Activated T-helper 1 cell treated with anti-CD3 and anti-CD28 coated beads, Interleukin-2, amount 50 U/mL, for 16 hours (primary cell): ENCODE measurements around the gene SEC24A.
"Not testable (repeated sequence)": the region's sequence is repeated elsewhere in the genome, so short reads cannot be mapped to it uniquely, and the experiment has no call there.

Source experiments
- DNase-seq, 2 donors: peaks; one replicate each; pipeline ENCODE4 v3.0.0-alpha.2; 2020; ENCODE audit warnings: low read depth in 1 of 2, low spot score in 1 of 2

SEC24A gene

DNA sequence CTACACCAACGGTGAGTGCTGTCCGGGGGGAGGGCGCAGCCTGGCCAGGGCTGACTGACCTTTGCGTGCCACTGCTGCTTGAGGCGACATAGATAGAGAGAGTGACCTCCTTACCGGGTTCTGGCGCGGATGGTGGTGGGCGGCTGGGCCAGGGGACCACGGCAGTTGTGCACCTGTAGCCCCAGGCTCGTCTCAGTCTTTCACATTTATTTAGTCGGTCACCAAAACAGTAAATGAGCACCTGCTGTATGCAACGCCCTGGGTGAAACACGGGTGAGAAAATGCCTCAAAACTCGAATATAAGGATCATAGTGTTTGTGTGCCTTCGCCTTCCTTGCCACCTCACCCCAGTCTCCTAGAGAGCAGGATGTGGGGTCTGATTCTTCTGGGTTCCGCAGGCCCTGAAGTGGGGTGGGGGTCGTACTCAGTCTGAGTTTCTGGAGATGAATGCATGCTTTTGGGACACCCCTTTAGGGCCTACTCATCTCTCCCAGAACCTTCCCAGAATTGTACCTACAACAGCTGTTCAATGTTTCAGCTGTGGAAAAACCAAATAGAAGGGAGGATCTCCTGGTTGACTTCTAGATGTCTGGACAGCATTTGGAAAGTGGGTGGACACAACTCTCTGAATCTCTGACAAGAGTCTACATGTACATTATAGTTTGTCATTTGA lies 714 bp downstream of the SEC24A start:
- DNase-seq = no peak

DNA sequence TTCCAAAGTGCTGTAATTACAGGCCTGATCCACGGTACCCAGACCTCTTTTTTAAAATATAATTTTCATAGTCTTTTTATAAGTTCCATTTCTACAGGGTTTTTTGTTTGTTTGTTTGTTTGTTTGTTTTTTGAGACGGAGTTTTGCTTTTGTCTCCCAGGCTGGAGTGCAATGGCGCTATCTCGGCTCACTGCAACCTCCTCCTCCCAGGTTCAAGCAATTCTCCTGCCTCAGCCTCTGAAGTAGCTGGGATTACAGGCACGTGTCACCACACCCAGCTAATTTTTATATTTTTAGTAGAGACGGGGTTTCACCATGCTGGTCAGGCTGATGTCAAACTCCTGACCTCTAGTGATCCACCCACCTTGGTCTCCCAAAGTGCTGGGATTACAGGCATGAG lies 2.1 kb downstream of the SEC24A start:
- not testable (repeated sequence) for DNase-seq

DNA sequence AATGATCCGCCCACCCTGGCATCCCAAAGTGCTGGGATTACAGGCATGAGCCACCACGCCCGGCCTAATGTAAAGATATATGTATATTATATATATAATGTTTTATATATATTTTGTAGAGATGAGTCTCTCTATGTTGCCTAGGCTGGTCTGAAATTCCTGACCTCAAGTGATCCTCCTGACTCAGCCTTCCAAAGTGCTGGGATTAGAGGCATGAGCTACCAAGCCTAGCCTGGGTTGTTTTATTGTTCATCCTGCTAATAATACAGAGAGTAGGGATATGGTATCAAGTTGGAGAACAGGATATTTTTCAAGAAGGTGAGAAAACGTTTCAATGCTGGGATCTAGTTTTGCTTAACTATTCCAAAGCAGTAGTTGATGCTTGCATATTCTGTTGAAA lies 2.9 kb downstream of the SEC24A start:
- DNase-seq = no peak

DNA sequence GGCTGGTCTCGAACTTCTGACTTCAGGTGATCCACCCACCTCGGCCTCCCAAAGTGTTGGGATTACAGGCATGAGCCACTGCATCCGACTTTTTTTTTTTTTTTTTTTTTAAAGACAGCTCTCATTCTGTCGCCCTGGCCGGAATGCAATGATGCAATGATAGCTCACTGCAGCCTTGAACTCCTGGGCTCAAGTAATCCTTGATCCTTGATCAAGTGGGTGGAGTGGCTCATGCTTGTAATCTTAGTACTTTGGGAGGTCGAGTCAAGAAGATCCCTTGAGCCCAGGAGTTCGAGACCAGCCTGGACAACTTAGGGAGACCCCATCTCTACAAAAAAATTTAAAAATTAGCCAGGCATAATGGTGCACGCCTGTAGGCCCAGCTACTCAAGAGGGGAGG lies 8.1 kb downstream of the SEC24A start:
- DNase-seq = no peak

DNA sequence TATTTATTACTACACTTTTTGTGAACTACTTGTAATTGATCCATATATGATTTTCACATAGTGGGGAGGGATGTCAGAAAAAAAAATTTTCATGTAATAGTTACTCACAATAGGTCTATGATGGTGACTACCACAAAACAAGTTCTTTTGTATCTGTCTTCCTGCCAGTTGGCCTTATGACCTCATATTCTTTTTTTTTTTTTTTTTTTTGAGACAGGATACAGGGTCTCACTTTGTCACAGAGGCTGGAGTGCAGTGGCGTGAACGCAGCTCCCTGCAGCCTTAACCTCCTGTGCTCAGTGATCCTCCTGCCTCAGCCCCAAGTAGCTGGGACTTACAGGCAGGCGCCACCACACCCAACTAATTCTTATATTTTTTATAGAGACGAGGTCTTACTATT lies 10.9 kb downstream of the SEC24A start:
- no peak for DNase-seq

DNA sequence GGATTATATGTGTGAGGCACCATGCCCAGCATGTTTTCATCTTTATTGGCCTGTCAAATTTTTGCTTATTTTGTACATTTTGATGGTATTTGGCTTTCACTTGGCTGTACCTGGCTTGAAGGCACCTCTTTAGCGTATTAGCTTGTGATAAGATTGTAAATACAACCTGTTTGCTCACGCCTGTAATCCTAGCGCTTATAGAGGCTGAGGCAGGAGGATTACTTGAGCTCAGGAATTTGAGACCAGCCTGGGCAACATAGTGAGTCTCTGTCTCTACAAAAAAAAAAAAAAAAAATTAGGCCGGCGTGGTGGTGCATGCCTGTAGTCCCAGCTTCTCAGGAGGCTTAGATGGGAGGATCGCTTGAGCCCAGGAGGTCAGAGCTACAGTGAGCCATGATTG lies 11.3 kb downstream of the SEC24A start:
- no peak for DNase-seq

DNA sequence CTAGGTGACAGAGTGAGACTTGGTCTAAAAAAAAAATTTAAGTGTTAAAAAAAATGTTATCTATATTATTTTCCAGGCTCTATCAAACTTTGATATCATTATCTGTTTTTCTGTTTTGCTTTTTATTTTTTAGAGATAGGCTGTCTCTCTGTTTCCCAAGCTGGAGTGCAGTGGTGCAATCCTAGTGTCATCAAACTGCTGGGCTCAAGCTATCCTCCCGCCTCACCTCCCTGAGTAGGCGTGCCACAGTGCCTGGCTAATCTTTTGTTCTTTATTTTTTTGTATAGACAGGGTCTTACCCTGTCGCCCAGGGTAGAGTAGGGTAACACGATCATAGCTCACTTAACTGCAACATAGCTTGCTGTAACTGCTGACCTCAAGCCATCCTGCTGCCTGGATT lies 14.4 kb downstream of the SEC24A start:
- no peak for DNase-seq

DNA sequence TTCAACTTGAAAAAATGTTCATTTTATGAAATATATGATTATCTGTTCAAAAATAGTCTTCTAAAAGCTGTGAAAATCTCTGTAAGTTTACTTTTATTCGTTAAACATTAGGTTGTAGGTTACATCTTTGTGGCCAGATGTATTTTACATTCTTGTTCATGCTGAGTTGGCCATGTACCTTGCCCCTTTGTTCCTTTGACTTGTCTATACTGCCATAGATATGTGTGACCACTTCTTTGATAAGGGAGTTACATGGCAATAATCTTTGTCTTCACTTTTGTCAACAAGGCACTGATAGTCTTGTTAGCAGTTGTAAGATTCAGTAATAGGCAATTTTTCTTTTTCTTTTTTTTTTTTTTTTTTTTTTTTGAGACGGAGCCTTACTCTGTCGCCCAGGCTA lies 15.9 kb downstream of the SEC24A start:
- no peak for DNase-seq

DNA sequence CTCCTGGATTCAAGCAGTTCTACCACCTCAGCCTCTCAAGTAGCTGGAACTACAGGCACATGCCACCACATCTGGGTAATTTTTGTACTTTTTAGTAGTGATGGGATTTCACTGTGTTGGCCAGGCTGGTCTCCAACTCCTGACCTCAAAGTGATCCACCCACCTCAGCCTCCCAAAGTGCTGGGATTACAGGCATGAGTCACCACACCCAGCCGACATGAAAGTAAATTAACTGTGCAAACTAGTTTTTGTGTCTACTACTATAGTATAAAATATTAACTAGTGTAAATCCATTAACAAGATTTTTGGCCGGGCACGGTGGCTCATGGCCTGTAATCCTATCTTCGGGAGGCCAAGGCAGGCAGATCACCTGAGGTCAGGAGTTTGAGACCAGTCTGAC lies 25.0 kb downstream of the SEC24A start:
- not testable (repeated sequence) for DNase-seq

DNA sequence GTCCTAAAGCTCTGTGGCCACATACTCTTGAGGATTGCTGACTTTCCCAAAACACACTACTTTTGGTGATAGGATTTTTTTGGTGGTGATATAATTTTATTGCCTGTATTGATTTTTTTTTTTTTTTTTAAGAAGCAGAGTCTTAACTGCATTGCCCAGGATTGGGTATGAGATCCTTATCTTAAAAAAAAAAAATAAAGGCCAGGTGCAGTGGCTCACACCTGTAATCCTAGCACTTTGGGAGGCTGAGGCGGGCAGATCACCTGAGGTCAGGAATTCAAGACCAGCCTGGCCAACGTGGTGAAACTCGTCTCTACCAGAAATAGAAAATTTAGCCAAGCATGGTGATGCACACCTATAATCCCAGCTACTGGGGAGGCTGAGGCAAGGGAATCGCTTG lies 28.8 kb downstream of the SEC24A start:
- DNase-seq = not testable (repeated sequence)

DNA sequence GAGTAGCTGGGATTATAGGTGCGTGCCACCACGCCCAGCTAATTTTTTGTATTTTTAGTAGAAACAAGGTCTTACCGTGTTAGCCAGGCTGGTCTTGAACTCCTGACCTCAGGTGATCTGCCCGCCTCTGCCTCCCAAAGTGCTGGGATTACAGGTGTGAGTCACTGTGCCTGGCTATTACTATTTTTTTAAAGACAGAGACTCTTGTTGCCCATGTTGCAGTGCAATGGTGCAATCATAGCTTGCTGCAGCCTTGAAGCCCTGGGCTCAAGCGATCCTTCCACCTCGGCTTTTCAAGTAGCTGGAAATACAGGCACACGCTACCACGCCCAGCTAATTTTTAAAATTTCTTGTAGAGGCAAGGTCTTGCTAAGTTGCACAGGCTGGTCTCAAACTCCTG lies 41.6 kb downstream of the SEC24A start:
- not testable (repeated sequence) for DNase-seq

DNA sequence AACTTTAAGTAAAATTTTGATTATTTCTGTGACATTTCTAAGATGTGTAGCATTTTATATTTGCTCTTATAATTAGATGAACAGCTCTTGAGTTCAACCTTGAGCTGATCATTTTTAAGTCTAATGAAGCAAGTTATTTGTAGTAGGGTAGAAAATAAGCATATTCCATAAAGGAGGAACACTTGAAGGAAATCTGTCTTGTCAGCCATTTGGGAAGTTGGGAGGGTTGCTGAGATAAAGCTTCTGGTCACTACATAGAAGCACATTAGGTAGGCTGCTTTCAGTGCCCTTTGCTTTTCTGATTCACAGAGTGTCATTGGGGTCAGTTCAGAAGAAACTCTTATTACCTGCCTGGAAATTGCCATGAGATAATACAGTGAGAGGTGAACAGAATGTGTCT lies 44.1 kb downstream of the SEC24A start:
- DNase-seq = no peak

DNA sequence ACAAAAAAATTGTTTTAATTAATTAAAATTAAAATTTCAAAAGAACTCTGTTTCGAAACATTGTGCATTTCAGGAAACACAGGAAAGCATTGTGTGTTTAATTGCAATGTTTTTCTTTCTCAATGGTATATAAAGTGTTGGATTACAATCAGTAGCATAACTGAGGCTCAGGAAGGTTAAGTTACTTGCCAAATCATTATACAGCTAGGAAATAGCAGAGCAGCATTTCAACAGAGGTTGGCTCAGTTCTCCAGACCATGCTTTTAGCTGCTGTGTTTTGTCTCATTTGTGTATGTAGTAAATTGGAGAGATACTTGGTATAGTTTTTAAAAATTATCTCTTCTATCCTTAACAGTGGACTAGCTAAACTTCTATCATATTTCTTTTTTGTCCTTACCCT lies 59.7 kb downstream of the SEC24A start:
- no peak for DNase-seq

DNA sequence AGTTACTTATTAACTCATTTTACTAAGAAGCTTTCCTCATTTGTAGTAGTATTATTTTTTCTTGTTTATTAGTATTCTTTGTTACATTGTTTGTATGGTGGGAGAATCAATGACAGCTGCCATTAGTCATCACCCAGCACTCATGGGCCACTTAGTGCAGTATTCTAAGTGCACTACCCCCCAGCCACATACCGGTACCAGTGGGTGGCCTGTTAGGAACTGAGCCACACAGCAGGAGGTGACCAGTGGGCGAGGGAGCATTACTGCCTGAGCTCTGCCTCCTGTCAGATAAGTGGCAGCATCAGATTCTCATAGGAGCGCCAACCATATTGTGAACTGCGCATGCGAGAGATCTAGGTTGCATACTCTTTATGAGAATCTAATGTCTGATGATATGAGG lies 65.5 kb downstream of the SEC24A start:
- DNase-seq = no peak

DNA sequence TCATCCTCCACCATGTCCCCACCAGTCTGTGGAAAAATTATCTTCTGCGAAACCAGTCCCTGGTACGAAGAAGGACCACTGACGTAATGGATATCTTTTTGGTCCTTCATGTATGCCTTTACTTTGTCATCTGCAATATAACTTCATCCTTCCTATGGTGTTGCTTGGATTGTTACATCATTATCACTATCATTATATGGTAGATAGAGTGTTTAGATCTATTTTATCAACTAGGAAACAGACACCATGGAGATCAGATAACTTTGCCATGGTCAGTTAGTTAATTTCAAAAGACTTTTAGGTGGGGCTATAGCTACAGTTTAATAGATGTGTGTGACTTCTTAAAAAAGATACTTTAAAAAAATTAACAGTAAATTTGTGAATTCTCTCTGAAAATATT lies 66.0 kb downstream of the SEC24A start:
- DNase-seq = no peak

DNA sequence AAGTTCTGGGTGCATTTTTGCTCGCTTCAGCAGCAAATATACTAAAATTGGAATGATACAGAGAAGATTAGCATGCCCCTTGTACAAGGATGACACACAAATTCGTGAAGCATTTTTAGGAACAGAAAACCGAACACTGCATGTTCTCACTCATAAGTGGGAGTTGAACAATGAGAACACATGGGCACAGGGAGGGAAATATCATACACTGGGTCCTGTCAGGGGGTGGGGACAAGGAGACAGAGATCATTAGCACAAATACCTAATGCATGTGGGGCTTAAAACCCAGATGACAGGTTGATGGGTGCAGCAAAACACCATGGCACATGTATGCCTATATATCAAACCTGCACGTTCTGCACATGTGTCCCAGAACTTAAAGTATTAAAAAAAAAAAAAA lies 66.9 kb downstream of the SEC24A start:
- not testable (repeated sequence) for DNase-seq

DNA sequence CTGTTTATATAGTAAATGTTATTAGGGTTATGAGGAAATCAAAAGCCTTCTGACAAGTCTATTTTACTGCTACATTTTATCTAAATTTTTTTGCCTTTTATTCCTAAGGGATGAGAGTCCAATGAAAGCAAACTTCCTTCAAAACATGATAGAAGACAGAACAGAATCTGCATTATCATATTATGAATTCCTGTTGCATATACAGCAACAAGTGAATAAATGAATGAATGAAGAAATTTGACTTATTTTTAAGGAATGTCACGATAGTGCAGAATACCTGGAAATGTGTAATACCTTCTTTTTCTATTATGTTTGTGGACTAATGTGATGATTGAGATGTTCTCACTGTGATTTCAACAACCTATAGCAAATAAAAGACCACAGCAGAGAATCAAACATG lies 76.3 kb downstream of the SEC24A start:
- no peak for DNase-seq

DNA sequence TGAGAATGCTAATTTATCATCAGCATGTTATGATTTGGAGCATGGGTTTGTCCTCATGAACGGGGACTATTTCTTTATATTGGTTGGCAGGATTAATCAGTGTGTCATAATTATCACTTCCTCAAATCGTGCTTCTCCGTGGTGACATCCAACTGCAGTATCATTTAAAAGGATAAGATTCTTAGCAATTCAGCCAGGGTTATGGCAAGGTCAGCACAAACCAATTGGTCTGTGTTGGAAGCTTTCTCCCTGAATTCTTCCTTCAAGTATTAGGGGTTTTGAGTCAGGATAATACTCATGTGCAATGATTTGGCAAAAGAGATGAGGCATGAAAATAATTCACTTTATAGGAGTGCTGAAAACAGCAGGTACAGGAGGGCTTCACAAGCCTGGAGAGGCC lies 84.2 kb downstream of the SEC24A start:
- no peak for DNase-seq

DNA sequence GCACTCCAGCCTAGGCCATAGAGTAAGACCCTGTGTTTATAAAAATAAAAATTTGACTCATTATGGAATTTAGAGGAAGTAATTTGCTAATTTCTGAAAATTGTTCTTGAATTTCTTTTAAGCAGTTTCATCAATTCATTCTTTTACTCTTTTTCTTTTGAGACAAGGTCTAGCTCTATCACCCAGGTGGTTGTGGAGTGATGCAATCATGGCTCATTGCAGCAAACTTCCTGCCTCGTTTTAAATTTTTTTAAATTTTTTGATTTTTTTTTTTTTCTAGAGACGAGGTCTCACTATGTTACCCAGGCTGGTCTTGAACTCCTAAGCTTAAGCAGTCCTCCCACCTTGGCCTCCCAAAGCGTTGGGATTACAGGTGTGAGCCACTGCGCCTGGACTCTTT lies 86.7 kb downstream of the SEC24A start:
- DNase-seq = no peak

DNA sequence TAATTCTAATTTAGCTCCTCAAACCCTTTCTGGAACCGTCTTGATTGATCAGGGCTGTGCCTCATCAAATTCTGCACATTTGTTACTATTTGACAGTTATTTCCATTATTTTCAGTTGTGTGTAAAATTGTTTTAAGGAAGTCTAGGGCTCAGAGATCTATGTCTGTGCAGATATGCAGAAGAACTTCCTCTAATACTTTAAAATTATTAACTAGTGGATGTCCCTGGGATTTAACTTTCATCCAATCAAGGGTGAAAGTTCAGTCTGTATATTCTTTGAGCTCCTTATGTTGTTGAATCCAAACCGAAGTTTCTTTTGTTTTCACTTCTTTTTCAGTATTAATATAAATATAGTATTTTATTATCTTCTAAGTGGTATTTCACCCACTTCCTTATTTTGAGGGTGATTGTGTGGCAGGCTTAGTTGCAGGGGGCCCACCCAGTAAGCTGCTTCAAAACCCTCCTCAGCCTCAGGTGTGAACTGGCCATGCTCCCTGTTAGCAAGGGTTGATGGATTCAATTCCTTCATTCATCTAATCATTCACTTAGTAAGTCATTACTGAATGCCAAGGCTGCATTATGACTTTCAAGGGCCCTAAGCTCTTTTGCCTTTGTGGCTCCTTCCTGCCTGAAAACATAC lies 87.7 kb downstream of the SEC24A start:
- no peak for DNase-seq

DNA sequence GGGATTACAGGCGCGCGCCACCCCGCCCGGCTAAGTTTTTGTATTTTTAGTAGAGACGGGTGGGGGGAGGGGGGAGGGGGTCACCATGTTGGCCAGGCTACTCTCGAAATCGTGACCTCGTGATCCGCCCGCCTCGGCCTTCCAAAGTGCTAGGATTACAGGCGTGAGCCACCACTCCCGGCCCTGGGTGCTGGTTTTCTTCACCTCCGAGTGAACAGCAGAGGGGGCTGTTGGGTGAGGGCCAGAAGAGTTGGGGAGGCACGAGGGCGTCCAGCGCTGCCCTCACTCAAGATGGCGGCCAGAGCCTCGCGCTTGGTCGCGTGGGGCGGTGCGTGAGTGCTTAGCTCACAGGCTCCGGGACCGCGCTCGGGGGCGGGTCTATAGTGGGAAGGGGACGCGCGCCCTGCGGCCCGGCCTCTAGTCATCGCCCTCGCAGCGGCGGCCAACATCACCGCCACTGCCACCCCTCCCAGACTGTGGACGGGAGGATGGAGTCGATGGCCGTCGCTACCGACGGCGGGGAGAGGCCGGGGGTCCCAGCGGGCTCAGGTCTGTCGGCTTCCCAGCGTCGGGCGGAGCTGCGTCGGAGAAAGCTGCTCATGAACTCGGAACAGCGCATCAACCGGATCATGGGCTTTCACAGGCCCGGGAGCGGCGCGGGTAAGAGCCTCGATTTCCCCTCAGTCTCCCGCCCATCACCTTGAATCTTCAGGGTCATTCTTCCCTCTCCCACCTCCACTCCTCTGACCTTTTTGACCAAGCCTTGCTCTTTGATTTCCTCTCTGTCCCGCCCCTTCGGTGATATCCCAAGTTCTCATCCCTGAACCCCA lies 89.8 kb downstream of the SEC24A start, which contains the start of gene CAMLG:
CAMLG (plus strand) TSS at position 416 of the 830 bp plus-strand sequence; CDS start at position 489, 73 bp downstream.
- DNase-seq = peak; percentile 93 to 96
